GM12878 (cell line): ENCODE data around the gene SOX30. TPM values are rescaled to one million over a fixed set of nuclear protein-coding genes. Genes with fewer than 3 reads are reported as not detected.

ENCODE experiments used
- ATAC-seq: fragments of 200-7000 bp; cut with Tn5 transposase; 3 replicates; pipeline ENCODE4 v1.9.1; 2020; ENCODE audit warnings: mild to moderate bottlenecking, moderate library complexity
- BruUV-seq: library from RNA; stranded (reverse); fragments of 400-500 nt; replicated peaks from 2 replicates; lab custom pipeline; 2021; lab: Mats Ljungman, UMichigan
- CTCF ChIA-PET: fragments of 300-600 bp; sonication (Branson Sonifier 250); formaldehyde crosslinking; extraction: SDS; loops from one replicate; lab custom pipeline; 2021; ENCODE audit warnings: inconsistent platforms; lab: Yijun Ruan, JAX
- POLR2A ChIA-PET: fragments of 350-600 bp; formaldehyde crosslinking; extraction: SDS; loops from one replicate; lab custom pipeline; 2021; ENCODE audit warnings: inconsistent platforms; lab: Charles Lee
- RAD21 ChIA-PET: fragments of 300-600 bp; sonication (Branson Sonifier 250); formaldehyde crosslinking; loops from one replicate; lab custom pipeline; 2023; ENCODE audit warnings: antibody characterized with exemption; ENCODE audit not compliant: unreplicated experiment; lab: Charles Lee
- SMC1A ChIA-PET: fragments of 300-600 bp; sonication (Branson Sonifier 250); formaldehyde crosslinking; loops from one replicate; lab custom pipeline; 2023; ENCODE audit not compliant: unreplicated experiment, uncharacterized antibody; lab: Charles Lee
- DNase-seq: peaks from one replicate; pipeline ENCODE4 v3.0.0-alpha.2; 2011; ENCODE audit warnings: low read depth, low spot score
- FAIRE-seq: peaks from 3 replicates; lab custom pipeline; 2011; peaks lifted over from hg19 to GRCh38; lab: Jason Lieb, UNC
- H2AFZ ChIP-seq: 2 replicates; pipeline ENCODE4 v1.6.0; 2011; ENCODE audit warnings: low read depth, low read length, control low read depth; ENCODE audit not compliant: control insufficient read depth
- H3K27ac ChIP-seq: 2 replicates; pipeline ENCODE4 v1.5.1; 2011; ENCODE audit warnings: control low read depth; ENCODE audit not compliant: control insufficient read depth, insufficient read depth
- H3K27me3 ChIP-seq, 2 experiments: replicated peaks in 1 of 2; 2 replicates each; pipeline versions ENCODE4 v1.6.0 to v1.6.1; 2011; ENCODE audit warnings: low read length in 1 of 2; ENCODE audit not compliant: control insufficient read depth in 2 of 2, insufficient read depth in 2 of 2
- H3K36me3 ChIP-seq, 2 experiments: 2 replicates each; pipeline ENCODE4 v1.5.1; 2011; ENCODE audit warnings: low read length in 1 of 2; ENCODE audit not compliant: control insufficient read depth in 2 of 2, insufficient read depth in 2 of 2
- H3K4me1 ChIP-seq: 2 replicates; pipeline ENCODE4 v1.6.1; 2011; ENCODE audit warnings: mild to moderate bottlenecking, low read length, moderate library complexity, mixed read lengths; ENCODE audit not compliant: control insufficient read depth, insufficient read depth
- H3K4me2 ChIP-seq: 2 replicates; pipeline ENCODE4 v1.6.0; 2011; ENCODE audit warnings: control low read depth; ENCODE audit not compliant: control insufficient read depth, insufficient read depth
- H3K4me3 ChIP-seq: fragments of 200-600 bp; sonication (generic); 2 replicates; pipeline ENCODE4 v1.5.1; 2016
- H3K79me2 ChIP-seq: 2 replicates; pipeline ENCODE4 v1.6.0; 2011; ENCODE audit warnings: low read length; ENCODE audit not compliant: control insufficient read depth, insufficient read depth
- H3K9ac ChIP-seq: 2 replicates; pipeline ENCODE4 v1.8.0; 2011; ENCODE audit warnings: low read length, control low read depth, mixed read lengths; ENCODE audit not compliant: control insufficient read depth, insufficient read depth
- H3K9me3 ChIP-seq: replicated peaks from 3 replicates; pipeline ENCODE4 v1.5.1; 2011; ENCODE audit warnings: mild to moderate bottlenecking, low read length; ENCODE audit not compliant: control insufficient read depth, insufficient read depth
- H4K20me1 ChIP-seq: 2 replicates; pipeline ENCODE4 v1.6.0; 2011; ENCODE audit not compliant: control insufficient read depth, insufficient read depth
- FOXK2 ChIP-seq: fragments of 450-650 bp; IDR thresholded peaks from 2 replicates; pipeline ENCODE4 v1.6.1; 2017; ENCODE audit warnings: mild to moderate bottlenecking, moderate library complexity
- ZBTB4 ChIP-seq: fragments of 450-650 bp; formaldehyde crosslinking; IDR thresholded peaks from 2 replicates; pipeline ENCODE4 v1.4.0; 2022; ENCODE audit warnings: mild to moderate bottlenecking, moderate library complexity
- WGBS: methylation state at CpG from one replicate; pipeline ENCODE4 v1.1.6; 2016; ENCODE audit warnings: low lambda C conversion rate; ENCODE audit not compliant: insufficient replicate concordance, insufficient coverage; ENCODE audit errors: missing lambda C conversion rate; 5-methylcytosine and 5-hydroxymethylcytosine counted together
- in situ Hi-C: fragments of 300-500 bp; cut with MboI; formaldehyde crosslinking; loops from 9 replicates; pipeline ENCODE4 v1.14.3; 2018; ENCODE audit warnings: mixed read lengths
- intact Hi-C: fragments of 100-400 bp; cut with micrococcal nuclease; formaldehyde crosslinking; loops from one replicate; pipeline ENCODE4 v1.14.2; 2022; ENCODE audit not compliant: unreplicated experiment
- polyA plus RNA-seq, 11 experiments: library from polyadenylated mRNA; depleted of rRNA in 4 of 11; unstranded in 6 of 11; stranded (reverse) in 5 of 11; fragments of >200 nt; fragmentation: Nextera tagmentation in 4 of 11; fragmentation: Illumina TruSeq in 1 of 11; extraction: Ambion mirVana in 4 of 11; extraction: Trizol in 1 of 11; gene quantifications; 1 replicate in 1 of 11; 2 replicates in 10 of 11; pipeline versions ENCODE4 v1.2.1 to v1.2.3, GENCODE V29; 2011 to 2016; ENCODE audit warnings: inconsistent platforms in 2 of 11, missing spikeins in 2 of 11, low read depth in 1 of 11
- total RNA-seq, 4 experiments: library from RNA; depleted of rRNA in 3 of 4; stranded (reverse); fragments of >200 nt in 3 of 4; fragmentation: Illumina TruSeq in 1 of 4; extraction: Trizol in 1 of 4; gene quantifications; 2 replicates each; pipeline versions ENCODE4 v1.2.1 to v1.2.3, GENCODE V29; 2013 to 2021

The SOX30 gene
- total and polyA plus RNA-seq, 10 of the 15 experiments (the other 5 are each of a cell fraction or from before 2014, with no cell fraction given): 0.06 to 0.32 (median 0.10) TPM; not detected in 2

- ATAC-seq (no peak), DNase-seq (no peak), FAIRE-seq (no peak)
- ChIA-PET CTCF (interaction anchor here (1.0 to 1.9 kb wide), 6 partner anchors 9 to 165 kb away, joined by 3 to 6 read pairs (median 5); no protein-coding TSS in a partner anchor), RAD21 (interaction anchor here (1.4 to 5.3 kb wide), 3 partner anchors 9 to 106 kb away, joined by 5 to 50 read pairs (median 6); no protein-coding TSS in a partner anchor), POLR2A (interaction anchor here (1.0 to 2.3 kb wide), 5 partner anchors 9 to 18 kb away, joined by 3 to 9 read pairs (median 4); no protein-coding TSS in a partner anchor), SMC1A (interaction anchor here (0.6 to 4.1 kb wide), 9 partner anchors 7 to 106 kb away, joined by 3 to 28 read pairs (median 5); no protein-coding TSS in a partner anchor)
- H3K9me3 ChIP-seq: no peaks in the 10 kb centered on the region
- H3K9ac ChIP-seq: no peak overlapping the region
- in situ Hi-C loops (no loop called here), intact Hi-C loops (no loop called here)
- no TSS peak for BruUV-seq
- TF ChIP-seq FOXK2: no peak
- peaks cover 22% of the 10 kb centered on the region for H3K79me2 ChIP-seq
- H3K36me3 ChIP-seq: no peaks in the 10 kb centered on the region
- no peaks in the 10 kb centered on the region; the same call in 1 of the 2 replicates for H4K20me1 ChIP-seq
- H3K4me1 ChIP-seq: peaks cover 47% of the 10 kb centered on the region
- H2AFZ ChIP-seq: no peak overlapping the region
- no peak overlapping the region for H3K4me3 ChIP-seq
- H3K4me2 ChIP-seq: no peak overlapping the region
- WGBS: 93% methylated on average over 6 of the region's 6 CpGs
- H3K27ac ChIP-seq: no peak overlapping the region
- H3K27me3 ChIP-seq: no peaks in the 10 kb centered on the region
Observed at GRCh38 chr5:157578079-157578780, 74.0 kb downstream of the SOX30 start.

GRCh38 chr5:157576678-157577077 lies 75.6 kb downstream of the SOX30 start:
- ChIA-PET SMC1A (interaction anchor here (0.8 to 4.1 kb wide), 13 partner anchors 8 to 141 kb away, joined by 3 to 28 read pairs (median 4); no protein-coding TSS in a partner anchor), CTCF (interaction anchor here (0.8 to 1.9 kb wide), 5 partner anchors 16 to 279 kb away, joined by 3 to 6 read pairs (median 4); no protein-coding TSS in a partner anchor), RAD21 (interaction anchor here (0.9 to 5.3 kb wide), 6 partner anchors 8 to 144 kb away, joined by 3 to 50 read pairs (median 5); no protein-coding TSS in a partner anchor), POLR2A (interaction anchor here (0.6 to 1.6 kb wide), 3 partner anchors 17 to 26 kb away, joined by 3 to 9 read pairs (median 5); no protein-coding TSS in a partner anchor)
- no peak for FAIRE-seq
- H3K27ac ChIP-seq: no peak overlapping the region
- no peaks in the 10 kb centered on the region for H3K36me3 ChIP-seq
- no peak overlapping the region for H2AFZ ChIP-seq
- intact Hi-C loops (no loop called here), in situ Hi-C loops (no loop called here)
- H3K79me2 ChIP-seq: peaks cover 32% of the 10 kb centered on the region
- DNase-seq: no peak
- no peak for ATAC-seq
- no TSS peak for BruUV-seq
- no peak overlapping the region for H3K9ac ChIP-seq
- no peak overlapping the region for H3K4me2 ChIP-seq
- no peaks in the 10 kb centered on the region for H3K9me3 ChIP-seq
- no peak overlapping the region for H3K4me3 ChIP-seq
- H3K27me3 ChIP-seq: no peaks in the 10 kb centered on the region
- no peaks in the 10 kb centered on the region; the same call in 1 of the 2 replicates for H4K20me1 ChIP-seq
- WGBS: 57% methylated on average over 4 of the region's 4 CpGs
- no peak for TF ChIP-seq ZBTB4 (CRISPR knock-in tag)
- peaks cover 42% of the 10 kb centered on the region for H3K4me1 ChIP-seq
